GM19025 (cell line): Measurements from ENCODE around the gene TP53I13.

Source experiments
- ATAC-seq: cut with Tn5 transposase; IDR thresholded peaks from one replicate; pipeline ENCODE4 v1.9.1; 2021; ENCODE audit warnings: mild to moderate bottlenecking, low read depth, moderate library complexity; ENCODE audit not compliant: unreplicated experiment

The TP53I13 gene

GRCh38 chr17:29578626-29579485 is 10.4 kb downstream of the TP53I13 start:
- ATAC-seq, result no peak

- peak; percentile 78 for ATAC-seq
These were observed 11.6 kb downstream of the TP53I13 start for GRCh38 chr17:29579866-29580771.

GRCh38 chr17:29581583-29582253 is 13.2 kb downstream of the TP53I13 start:
- no peak for ATAC-seq

DNA sequence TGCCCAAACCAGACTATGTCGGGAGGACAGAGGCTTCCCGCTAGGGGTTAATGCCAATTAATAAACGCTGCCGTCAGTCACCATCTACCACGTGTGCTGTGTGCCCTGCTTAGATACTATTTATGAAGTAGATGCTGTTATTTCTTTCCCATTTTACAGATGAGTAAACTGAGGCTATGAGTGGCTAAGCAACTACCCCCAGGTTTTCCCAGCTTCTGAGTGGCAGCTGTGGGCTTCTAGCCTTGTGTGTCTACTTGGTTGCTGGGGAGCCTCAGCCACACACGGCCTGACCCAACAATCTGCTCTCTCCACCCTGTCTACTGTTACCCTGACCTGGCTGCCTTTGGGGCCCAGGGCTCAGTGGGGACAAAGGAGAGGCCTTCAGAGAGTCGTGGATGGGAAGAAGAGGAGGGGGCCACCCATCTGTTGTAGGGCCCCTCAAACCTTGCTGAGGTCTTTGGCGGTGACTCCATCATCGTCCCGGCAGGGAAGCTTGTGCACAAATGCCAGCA is 13.8 kb downstream of the TP53I13 start:
- ATAC-seq, result no peak

GRCh38 chr17:29582772-29583171 is 14.3 kb downstream of the TP53I13 start:
- ATAC-seq, result no peak

DNA sequence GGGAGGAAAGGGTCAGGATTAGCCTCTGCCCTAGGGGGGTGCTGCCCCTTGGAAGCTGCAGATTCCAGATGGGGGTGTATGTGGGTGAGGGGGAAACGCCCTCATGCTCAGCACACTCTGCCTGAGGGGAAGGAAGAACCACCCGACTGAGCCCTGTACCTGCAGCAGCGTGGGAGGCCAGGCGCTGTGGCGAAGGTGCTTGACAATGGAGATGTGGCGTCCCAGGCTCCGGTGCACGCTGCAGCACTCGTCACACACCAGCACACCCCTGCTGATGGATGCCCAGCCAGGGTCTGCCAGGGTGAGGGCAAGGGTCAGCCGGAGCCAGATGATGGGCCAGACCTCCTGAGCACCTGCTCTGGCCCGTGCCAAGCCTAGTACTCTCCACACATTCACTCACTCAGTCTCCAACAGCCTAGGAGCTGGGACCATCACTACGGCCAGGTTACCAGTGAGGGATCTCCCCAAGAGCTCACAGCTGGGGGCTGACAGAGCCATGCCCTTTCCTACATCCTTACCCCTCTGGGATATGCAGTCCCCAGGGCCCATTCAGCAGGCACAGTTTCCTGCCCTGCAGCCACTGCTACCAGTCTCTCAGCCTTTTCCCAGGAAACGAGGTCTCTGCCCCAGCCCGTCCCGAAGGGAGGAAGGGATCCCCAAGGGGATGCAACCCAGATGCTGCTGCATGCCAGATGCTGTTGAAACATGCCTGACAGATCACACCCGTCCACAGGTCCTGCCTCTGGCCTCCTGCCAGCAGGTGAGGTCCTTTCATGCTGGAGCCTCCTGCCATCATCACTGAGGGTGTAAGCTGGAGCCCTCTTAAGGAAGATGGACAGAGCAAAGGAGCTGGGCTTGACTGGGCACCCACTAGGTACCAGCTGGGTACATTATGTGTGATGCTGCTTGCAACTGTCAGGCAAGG is 15.1 kb downstream of the TP53I13 start:
- ATAC-seq, result no peak

GRCh38 chr17:29584452-29585079 is 16.1 kb downstream of the TP53I13 start:
- no peak for ATAC-seq

DNA sequence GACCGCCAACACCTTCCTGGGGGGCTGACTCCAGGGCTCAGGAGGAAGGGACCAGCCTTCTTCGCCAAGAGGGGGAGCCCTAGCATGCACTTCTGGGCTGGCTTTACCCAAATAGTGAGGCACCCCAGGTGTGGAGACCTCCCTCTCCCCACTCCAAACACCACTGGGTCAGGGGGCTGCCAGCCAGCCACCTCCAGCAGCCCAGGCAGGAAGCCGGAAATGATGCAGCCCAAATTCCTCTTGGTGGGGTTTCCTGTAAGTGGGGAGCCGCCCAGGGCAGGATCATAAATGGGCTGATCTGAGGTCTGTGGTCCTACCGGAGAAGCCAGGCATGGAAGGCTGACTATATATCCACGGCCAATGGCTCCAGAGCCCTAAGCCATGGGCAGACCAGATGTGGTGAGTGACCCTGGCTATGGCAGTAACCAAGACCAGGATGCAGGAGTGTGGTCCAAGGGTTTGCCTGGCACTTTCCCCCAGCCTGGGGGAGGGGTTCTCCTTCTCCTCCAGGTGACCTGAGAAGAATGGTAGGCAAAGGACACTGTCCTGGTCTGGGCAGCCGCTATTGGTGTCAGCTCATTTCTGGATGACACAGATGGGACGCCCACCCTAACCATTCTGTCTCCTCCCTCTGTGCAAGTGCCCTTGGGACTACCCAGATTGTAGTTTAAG is 16.7 kb downstream of the TP53I13 start:
- no peak for ATAC-seq

GRCh38 chr17:29586676-29587469 is 18.4 kb downstream of the TP53I13 start:
- no peak for ATAC-seq

GRCh38 chr17:29587591-29587990 is 19.1 kb downstream of the TP53I13 start:
- ATAC-seq, result no peak

DNA sequence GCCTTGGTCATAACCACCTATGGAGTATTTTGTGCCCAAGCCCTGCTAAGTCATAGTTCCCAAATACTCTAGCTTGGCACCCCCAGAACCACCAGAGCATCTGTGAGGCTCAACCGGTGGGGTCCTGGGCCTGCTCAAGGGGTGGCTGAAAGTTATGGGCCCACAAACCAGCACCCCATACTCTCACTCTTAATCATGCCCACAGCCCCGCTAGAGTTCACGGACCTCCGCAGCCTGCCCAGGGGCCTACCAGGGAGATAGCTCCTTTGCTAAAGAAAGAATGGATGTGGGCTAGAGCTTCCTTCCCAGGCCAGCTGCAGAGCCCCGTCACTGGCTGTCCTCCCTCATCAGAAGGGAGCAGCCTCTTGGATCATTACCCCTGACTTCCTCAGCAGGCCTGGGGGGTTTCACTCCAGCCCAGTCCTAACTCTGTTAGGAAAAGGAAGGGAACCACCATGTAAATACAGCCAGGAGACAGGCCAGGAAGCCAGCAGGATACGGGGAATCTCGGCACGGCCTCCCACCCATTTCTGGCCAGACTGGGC is 19.6 kb downstream of the TP53I13 start:
- no peak for ATAC-seq

DNA sequence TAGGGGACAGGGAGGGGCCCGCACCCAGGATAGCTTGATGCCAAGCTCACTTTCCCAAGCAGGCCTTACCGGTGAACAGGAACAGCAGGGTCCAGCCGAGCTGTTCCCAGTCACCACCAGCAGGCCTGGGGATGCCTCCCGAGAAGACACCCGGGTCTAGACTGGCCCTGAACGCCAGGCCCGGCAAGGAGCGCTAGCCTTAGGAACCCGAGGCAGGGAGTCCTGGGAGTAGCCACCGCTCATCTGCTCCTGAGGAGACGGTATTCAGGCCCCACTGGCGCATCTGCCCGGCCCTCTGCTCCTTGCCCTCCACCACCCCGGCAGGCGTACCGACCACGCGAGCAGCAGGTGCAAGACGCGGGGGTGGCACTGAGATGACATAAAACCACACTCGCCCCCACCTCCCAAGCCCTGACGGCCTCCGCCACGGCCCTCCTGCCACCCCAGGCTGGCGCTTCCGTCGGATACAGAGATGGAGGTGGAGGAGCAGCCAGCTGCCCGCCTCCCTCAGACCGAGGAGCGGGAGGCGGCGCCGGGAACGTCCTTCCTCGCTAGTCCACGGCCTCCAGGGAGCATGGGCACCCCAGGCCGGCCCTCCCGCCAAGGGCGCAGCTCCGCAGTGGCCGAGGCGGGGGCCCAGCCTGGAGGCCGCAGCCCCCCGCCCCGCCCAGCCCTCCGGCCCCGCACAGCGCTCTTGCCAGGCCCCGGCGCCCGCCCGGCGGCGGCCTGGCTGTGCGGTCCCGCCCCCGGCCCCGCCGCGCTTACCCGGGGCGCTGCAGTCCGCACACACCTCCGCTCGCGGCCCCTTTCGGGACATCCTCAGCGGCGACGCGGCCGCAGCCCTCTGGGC is 20.3 kb downstream of the TP53I13 start:
- peak; percentile 20 for ATAC-seq

- ATAC-seq, result peak; percentile 70
These were observed 21.3 kb downstream of the TP53I13 start, which contains the start of gene GIT1 for GRCh38 chr17:29589524-29590410. Gene GIT1, minus strand, starts transcription at chr17:29589648. Its CDS starts 270 bp downstream, at chr17:29589378.

- ATAC-seq, result no peak
These were observed 22.1 kb downstream of the TP53I13 start for GRCh38 chr17:29590411-29591145.
